Body of pancreas (tissue), 4 donors: ENCODE data around the gene LSAMP. TPM values are rescaled to one million over a fixed set of nuclear protein-coding genes. Genes with fewer than 3 reads are reported as not detected.

ENCODE experiments used
- ATAC-seq: fragments of 150-250 bp; one replicate; pipeline ENCODE4 v1.9.1; 2016
- DNase-seq, 4 donors: peaks; one replicate each; pipeline ENCODE4 v3.0.0-alpha.2; 2019
- H3K27ac ChIP-seq, 4 donors: fragments of 200-600 bp; sonication (generic); 1 replicate in 3 of 4; 2 replicates in 1 of 4; pipeline versions ENCODE4 v1.5.1 to v1.6.1; 2016 to 2019; ENCODE audit warnings: mild to moderate bottlenecking in 1 of 4, mixed read lengths in 1 of 4, moderate library complexity in 1 of 4
- H3K27me3 ChIP-seq, 2 donors: fragments of 200-600 bp; sonication (generic); one replicate each; pipeline ENCODE4 v1.6.0; 2016; ENCODE audit warnings: mild to moderate bottlenecking in 1 of 2
- H3K36me3 ChIP-seq, 2 donors: fragments of 200-600 bp; sonication (generic); replicated peaks in 1 of 2; 2 replicates each; pipeline ENCODE4 v1.5.1; 2016; ENCODE audit warnings: low read depth in 2 of 2; ENCODE audit not compliant: insufficient read depth in 1 of 2
- H3K4me1 ChIP-seq: fragments of 200-600 bp; sonication (generic); one replicate; pipeline ENCODE4 v1.6.0; 2016
- H3K4me3 ChIP-seq, 2 donors: fragments of 200-600 bp; sonication (generic); 1 replicate in 1 of 2; 2 replicates in 1 of 2; pipeline ENCODE4 v1.5.1; 2016 to 2019
- H3K9me3 ChIP-seq, 3 donors: fragments of 200-600 bp; sonication (generic); 1 replicate in 2 of 3; 2 replicates in 1 of 3; pipeline ENCODE4 v1.5.1; 2016
- CTCF ChIP-seq, 7 experiments: fragments of 450-650 bp in 4 of 7; fragments of 200-600 bp in 3 of 7; sonication (generic) in 3 of 7; IDR thresholded peaks; one replicate each; pipeline ENCODE4 v1.5.1; 2016 to 2019; ENCODE audit warnings: antibody characterized with exemption in 7 of 7
- POLR2A ChIP-seq, 3 donors: fragments of 450-650 bp; IDR thresholded peaks; one replicate each; pipeline ENCODE4 v1.6.1; 2016; ENCODE audit warnings: antibody characterized with exemption in 3 of 3, mild to moderate bottlenecking in 2 of 3
- WGBS, 2 donors: methylation state at CpG; one replicate each; pipeline ENCODE4 v1.1.5; 2017; 5-methylcytosine and 5-hydroxymethylcytosine counted together
- intact Hi-C: fragments of 100-400 bp; cut with DNase I; formaldehyde crosslinking; loops from one replicate; pipeline ENCODE4 v1.15.1; 2023
- total RNA-seq, 2 donors: library from RNA; depleted of rRNA; stranded (reverse); fragments of >200 nt; gene quantifications; one replicate each; pipeline ENCODE4 v1.1.0, GENCODE V29; 2016

Gene LSAMP
- total RNA-seq, 2 donors from 2014 or later, result 1.6 to 2.1 TPM

- ATAC-seq (no peak), DNase-seq (no peak)
- WGBS, 2 donors, result 88 to 91% methylated on average over 2 of the region's 2 CpGs
- H3K9me3 ChIP-seq, result no peaks in the 10 kb centered on the region
- no peak for TF ChIP-seq POLR2A (IDR thresholded peaks at IDR 0.05)
- no peak for TF ChIP-seq CTCF (IDR thresholded peaks at IDR 0.05)
- no peaks in the 10 kb centered on the region for H3K27me3 ChIP-seq
- no peak overlapping the region for H3K4me3 ChIP-seq
- no peaks in the 10 kb centered on the region for H3K36me3 ChIP-seq
- no peak overlapping the region for H3K27ac ChIP-seq
- intact Hi-C loops, result no loop called here
- no peaks in the 10 kb centered on the region for H3K4me1 ChIP-seq
Observed at GRCh38 chr3:116356056-116356455, 89.2 kb downstream of the LSAMP start.

- intact Hi-C loops, result no loop called here
- H3K4me1 ChIP-seq, result no peaks in the 10 kb centered on the region
- ATAC-seq (no peak), DNase-seq (no peak)
- H3K27ac ChIP-seq, result no peak overlapping the region
- TF ChIP-seq CTCF (IDR thresholded peaks at IDR 0.05), result no peak
- no peak for TF ChIP-seq POLR2A (IDR thresholded peaks at IDR 0.05)
- no peaks in the 10 kb centered on the region for H3K27me3 ChIP-seq
- H3K36me3 ChIP-seq, result no peaks in the 10 kb centered on the region
- no peak overlapping the region for H3K4me3 ChIP-seq
- H3K9me3 ChIP-seq, result no peaks in the 10 kb centered on the region
Observed at GRCh38 chr3:116354382-116354781, 90.9 kb downstream of the LSAMP start.

- H3K27me3 ChIP-seq, result no peaks in the 10 kb centered on the region
- ATAC-seq, result no peak
- 48 to 59% methylated on average over 4 of the region's 4 CpGs for WGBS, 2 donors
Observed at GRCh38 chr3:116350119-116350733, 95.1 kb downstream of the LSAMP start.

GRCh38 chr3:116348216-116348615, 97.1 kb downstream of the LSAMP start:
- DNase-seq (no peak), ATAC-seq (no peak)
- intact Hi-C loops, result no loop called here
- H3K4me1 ChIP-seq, result no peaks in the 10 kb centered on the region
- H3K36me3 ChIP-seq, result no peaks in the 10 kb centered on the region
- no peak overlapping the region for H3K4me3 ChIP-seq
- H3K27ac ChIP-seq, result no peak overlapping the region
- TF ChIP-seq POLR2A (IDR thresholded peaks at IDR 0.05), result no peak
- no peak for TF ChIP-seq CTCF (IDR thresholded peaks at IDR 0.05)
- no peaks in the 10 kb centered on the region for H3K9me3 ChIP-seq
- WGBS, 2 donors, result 83 to 89% methylated on average over 3 of the region's 3 CpGs
- H3K27me3 ChIP-seq, result no peaks in the 10 kb centered on the region

More at GRCh38 chr3:116350119-116350733, 95.1 kb downstream of the LSAMP start:
- no peaks in the 10 kb centered on the region for H3K4me1 ChIP-seq
- H3K36me3 ChIP-seq, result no peaks in the 10 kb centered on the region
- H3K4me3 ChIP-seq, result no peak overlapping the region
- no peak for DNase-seq
- H3K9me3 ChIP-seq, result no peaks in the 10 kb centered on the region
- TF ChIP-seq CTCF (IDR thresholded peaks at IDR 0.05), result no peak
- no peak for TF ChIP-seq POLR2A (IDR thresholded peaks at IDR 0.05)
- H3K27ac ChIP-seq, result no peak overlapping the region
- intact Hi-C loops, result no loop called here

- Histone ChIP-seq H3K4me1 (no peaks in the 10 kb centered on the region), H3K9me3 (no peaks in the 10 kb centered on the region), H3K36me3 (no peaks in the 10 kb centered on the region), H3K27ac (no peak overlapping the region), H3K27me3 (no peaks in the 10 kb centered on the region), H3K4me3 (no peak overlapping the region)
- intact Hi-C loops, result no loop called here
- DNase-seq (no peak), ATAC-seq (no peak)
- WGBS, 2 donors, result 46 to 50% methylated on average over 2 of the region's 2 CpGs
- TF ChIP-seq POLR2A (IDR thresholded peaks at IDR 0.05) (no peak), CTCF (IDR thresholded peaks at IDR 0.05) (no peak)
Observed at GRCh38 chr3:116342499-116342898, 102.8 kb downstream of the LSAMP start.
